ENCODE measurements around the gene FAM186B. TPM values are rescaled to one million over a fixed set of nuclear protein-coding genes. Genes with fewer than 3 reads are reported as not detected.

The FAM186B gene
- total and polyA plus RNA-seq, 2 experiments from 2014 or later = 0.21 to 0.38 TPM

DNA sequence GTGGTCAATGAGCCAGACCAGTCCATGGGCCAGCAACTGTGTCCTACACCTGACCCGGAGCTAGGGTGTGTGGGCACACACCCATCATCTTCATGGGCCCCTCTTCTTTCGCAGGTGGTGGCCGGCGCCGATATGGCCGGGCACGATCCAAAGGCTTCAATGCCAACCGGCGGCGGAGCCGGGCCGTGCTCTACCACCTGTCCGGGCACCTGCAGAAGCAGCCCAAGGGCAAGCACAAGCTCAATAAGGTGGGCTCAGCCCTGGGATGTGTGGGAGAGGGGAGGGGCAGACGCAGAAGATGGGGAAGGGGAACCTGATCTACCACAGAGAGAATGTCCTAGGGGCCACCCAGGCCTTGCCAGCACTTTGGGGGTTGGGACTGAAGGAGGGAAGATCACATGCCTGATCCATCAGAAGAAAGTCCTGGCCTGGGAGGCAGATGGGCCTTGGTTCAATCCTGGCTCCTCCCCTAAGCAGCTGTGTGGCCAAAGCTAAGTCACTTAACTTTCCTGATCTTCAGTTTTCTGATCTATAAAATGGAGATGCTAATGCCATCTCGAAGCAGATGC, 62.8 kb downstream of the FAM186B start (continued):
- TF ChIP-seq, protein P1, sequence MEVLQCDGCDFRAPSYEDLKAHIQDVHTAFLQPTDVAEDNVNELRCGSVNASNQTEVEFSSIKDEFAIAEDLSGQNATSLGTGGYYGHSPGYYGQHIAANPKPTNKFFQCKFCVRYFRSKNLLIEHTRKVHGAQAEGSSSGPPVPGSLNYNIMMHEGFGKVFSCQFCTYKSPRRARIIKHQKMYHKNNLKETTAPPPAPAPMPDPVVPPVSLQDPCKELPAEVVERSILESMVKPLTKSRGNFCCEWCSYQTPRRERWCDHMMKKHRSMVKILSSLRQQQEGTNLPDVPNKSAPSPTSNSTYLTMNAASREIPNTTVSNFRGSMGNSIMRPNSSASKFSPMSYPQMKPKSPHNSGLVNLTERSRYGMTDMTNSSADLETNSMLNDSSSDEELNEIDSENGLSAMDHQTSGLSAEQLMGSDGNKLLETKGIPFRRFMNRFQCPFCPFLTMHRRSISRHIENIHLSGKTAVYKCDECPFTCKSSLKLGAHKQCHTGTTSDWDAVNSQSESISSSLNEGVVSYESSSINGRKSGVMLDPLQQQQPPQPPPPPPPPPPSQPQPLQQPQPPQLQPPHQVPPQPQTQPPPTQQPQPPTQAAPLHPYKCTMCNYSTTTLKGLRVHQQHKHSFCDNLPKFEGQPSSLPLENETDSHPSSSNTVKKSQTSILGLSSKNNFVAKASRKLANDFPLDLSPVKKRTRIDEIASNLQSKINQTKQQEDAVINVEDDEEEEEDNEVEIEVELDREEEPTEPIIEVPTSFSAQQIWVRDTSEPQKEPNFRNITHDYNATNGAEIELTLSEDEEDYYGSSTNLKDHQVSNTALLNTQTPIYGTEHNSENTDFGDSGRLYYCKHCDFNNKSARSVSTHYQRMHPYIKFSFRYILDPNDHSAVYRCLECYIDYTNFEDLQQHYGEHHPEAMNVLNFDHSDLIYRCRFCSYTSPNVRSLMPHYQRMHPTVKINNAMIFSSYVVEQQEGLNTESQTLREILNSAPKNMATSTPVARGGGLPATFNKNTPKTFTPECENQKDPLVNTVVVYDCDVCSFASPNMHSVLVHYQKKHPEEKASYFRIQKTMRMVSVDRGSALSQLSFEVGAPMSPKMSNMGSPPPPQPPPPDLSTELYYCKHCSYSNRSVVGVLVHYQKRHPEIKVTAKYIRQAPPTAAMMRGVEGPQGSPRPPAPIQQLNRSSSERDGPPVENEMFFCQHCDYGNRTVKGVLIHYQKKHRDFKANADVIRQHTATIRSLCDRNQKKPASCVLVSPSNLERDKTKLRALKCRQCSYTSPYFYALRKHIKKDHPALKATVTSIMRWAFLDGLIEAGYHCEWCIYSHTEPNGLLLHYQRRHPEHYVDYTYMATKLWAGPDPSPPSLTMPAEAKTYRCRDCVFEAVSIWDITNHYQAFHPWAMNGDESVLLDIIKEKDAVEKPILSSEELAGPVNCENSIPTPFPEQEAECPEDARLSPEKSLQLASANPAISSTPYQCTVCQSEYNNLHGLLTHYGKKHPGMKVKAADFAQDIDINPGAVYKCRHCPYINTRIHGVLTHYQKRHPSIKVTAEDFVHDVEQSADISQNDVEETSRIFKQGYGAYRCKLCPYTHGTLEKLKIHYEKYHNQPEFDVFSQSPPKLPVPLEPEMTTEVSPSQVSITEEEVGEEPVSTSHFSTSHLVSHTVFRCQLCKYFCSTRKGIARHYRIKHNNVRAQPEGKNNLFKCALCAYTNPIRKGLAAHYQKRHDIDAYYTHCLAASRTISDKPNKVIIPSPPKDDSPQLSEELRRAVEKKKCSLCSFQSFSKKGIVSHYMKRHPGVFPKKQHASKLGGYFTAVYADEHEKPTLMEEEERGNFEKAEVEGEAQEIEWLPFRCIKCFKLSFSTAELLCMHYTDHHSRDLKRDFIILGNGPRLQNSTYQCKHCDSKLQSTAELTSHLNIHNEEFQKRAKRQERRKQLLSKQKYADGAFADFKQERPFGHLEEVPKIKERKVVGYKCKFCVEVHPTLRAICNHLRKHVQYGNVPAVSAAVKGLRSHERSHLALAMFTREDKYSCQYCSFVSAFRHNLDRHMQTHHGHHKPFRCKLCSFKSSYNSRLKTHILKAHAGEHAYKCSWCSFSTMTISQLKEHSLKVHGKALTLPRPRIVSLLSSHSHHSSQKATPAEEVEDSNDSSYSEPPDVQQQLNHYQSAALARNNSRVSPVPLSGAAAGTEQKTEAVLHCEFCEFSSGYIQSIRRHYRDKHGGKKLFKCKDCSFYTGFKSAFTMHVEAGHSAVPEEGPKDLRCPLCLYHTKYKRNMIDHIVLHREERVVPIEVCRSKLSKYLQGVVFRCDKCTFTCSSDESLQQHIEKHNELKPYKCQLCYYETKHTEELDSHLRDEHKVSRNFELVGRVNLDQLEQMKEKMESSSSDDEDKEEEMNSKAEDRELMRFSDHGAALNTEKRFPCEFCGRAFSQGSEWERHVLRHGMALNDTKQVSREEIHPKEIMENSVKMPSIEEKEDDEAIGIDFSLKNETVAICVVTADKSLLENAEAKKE (CRISPR knock-in tag; IDR thresholded peaks at IDR 0.05) = no peak
- TF ChIP-seq NANOG (IDR thresholded peaks at IDR 0.05; ENCODE audit: borderline replicate concordance) = no peak
- TF ChIP-seq EZH2phosphoT487 (IDR thresholded peaks at IDR 0.05; ENCODE audit: unreplicated experiment) = no peak
- TF ChIP-seq JUNB (IDR thresholded peaks at IDR 0.05; ENCODE audit: unreplicated experiment) = no peak
- TF ChIP-seq STAT1 (IDR thresholded peaks at IDR 0.05; ENCODE audit: unreplicated experiment) = no peak
- TF ChIP-seq CREB1 (CRISPR knock-in tag; IDR thresholded peaks at IDR 0.05; ENCODE audit: low read depth) = no peak

DNA sequence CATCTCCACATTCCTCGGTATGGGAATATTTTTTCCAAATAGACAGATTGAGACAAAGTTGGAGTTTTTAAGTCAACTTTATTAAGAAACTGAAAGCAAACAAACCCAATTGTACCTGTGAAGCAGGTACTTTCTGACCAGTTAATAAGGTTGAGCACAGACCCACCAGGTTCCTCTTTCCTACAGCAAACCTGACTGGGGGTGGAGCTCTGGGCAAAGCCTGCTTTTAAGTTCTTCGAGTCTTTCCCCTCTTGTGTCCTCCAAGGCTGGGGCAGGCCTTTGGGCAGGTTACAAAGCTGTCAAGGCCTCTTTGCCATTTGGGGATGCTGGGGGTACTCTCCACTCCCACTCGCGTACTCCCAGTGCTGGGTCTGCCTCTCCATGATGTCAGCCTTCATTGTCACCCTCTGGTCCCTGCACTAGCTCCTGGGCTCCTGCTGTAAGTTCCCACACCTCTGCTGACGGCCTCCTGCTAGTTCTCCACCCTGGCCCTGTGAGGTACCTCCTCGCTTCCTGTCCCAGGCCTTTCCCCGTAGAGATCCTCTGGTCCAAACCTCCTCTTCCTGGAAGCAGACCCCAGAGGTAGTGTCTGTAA, 63.4 kb downstream of the FAM186B start:
- Histone ChIP-seq H3K27ac (ENCODE audit: low read depth) (no peak overlapping the region), H3K36me3 (ENCODE audit: insufficient read depth) (no peaks in the 10 kb centered on the region), H3K79me2 (replicated peaks; ENCODE audit: insufficient read depth) (no peaks in the 10 kb centered on the region), H3K9me2 (ENCODE audit: insufficient read depth) (no peaks in the 10 kb centered on the region), H3K27me3 (ENCODE audit: insufficient read depth) (peaks cover 100% of the 10 kb centered on the region), H3F3A (replicated peaks; ENCODE audit: low read depth) (no peaks in the 10 kb centered on the region), H2AFZ (no peak overlapping the region), H3K4me1 (ENCODE audit: insufficient read depth) (peaks cover 20% of the 10 kb centered on the region; the same call in 1 of the 2 replicates), H4K20me1 (replicated peaks; ENCODE audit: insufficient read depth) (peaks cover 4% of the 10 kb centered on the region; the same call in 1 of the 2 replicates), H3K4me2 (no peak overlapping the region), H3K4me3 (no peak overlapping the region)
- TF ChIP-seq EZH2phosphoT487 (IDR thresholded peaks at IDR 0.05; ENCODE audit: unreplicated experiment) = no peak
- no peak for TF ChIP-seq ZNF114 (CRISPR knock-in tag; IDR thresholded peaks at IDR 0.05)
- TF ChIP-seq, protein P2, sequence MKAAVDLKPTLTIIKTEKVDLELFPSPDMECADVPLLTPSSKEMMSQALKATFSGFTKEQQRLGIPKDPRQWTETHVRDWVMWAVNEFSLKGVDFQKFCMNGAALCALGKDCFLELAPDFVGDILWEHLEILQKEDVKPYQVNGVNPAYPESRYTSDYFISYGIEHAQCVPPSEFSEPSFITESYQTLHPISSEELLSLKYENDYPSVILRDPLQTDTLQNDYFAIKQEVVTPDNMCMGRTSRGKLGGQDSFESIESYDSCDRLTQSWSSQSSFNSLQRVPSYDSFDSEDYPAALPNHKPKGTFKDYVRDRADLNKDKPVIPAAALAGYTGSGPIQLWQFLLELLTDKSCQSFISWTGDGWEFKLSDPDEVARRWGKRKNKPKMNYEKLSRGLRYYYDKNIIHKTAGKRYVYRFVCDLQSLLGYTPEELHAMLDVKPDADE (IDR thresholded peaks at IDR 0.05) = no peak
- TF ChIP-seq, protein P3, sequence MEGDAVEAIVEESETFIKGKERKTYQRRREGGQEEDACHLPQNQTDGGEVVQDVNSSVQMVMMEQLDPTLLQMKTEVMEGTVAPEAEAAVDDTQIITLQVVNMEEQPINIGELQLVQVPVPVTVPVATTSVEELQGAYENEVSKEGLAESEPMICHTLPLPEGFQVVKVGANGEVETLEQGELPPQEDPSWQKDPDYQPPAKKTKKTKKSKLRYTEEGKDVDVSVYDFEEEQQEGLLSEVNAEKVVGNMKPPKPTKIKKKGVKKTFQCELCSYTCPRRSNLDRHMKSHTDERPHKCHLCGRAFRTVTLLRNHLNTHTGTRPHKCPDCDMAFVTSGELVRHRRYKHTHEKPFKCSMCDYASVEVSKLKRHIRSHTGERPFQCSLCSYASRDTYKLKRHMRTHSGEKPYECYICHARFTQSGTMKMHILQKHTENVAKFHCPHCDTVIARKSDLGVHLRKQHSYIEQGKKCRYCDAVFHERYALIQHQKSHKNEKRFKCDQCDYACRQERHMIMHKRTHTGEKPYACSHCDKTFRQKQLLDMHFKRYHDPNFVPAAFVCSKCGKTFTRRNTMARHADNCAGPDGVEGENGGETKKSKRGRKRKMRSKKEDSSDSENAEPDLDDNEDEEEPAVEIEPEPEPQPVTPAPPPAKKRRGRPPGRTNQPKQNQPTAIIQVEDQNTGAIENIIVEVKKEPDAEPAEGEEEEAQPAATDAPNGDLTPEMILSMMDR (conservative IDR thresholded peaks at IDR 0.05; ENCODE audit: low read depth in 2 of 2) = no peak
- TF ChIP-seq, protein P4, sequence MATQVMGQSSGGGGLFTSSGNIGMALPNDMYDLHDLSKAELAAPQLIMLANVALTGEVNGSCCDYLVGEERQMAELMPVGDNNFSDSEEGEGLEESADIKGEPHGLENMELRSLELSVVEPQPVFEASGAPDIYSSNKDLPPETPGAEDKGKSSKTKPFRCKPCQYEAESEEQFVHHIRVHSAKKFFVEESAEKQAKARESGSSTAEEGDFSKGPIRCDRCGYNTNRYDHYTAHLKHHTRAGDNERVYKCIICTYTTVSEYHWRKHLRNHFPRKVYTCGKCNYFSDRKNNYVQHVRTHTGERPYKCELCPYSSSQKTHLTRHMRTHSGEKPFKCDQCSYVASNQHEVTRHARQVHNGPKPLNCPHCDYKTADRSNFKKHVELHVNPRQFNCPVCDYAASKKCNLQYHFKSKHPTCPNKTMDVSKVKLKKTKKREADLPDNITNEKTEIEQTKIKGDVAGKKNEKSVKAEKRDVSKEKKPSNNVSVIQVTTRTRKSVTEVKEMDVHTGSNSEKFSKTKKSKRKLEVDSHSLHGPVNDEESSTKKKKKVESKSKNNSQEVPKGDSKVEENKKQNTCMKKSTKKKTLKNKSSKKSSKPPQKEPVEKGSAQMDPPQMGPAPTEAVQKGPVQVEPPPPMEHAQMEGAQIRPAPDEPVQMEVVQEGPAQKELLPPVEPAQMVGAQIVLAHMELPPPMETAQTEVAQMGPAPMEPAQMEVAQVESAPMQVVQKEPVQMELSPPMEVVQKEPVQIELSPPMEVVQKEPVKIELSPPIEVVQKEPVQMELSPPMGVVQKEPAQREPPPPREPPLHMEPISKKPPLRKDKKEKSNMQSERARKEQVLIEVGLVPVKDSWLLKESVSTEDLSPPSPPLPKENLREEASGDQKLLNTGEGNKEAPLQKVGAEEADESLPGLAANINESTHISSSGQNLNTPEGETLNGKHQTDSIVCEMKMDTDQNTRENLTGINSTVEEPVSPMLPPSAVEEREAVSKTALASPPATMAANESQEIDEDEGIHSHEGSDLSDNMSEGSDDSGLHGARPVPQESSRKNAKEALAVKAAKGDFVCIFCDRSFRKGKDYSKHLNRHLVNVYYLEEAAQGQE (IDR thresholded peaks at IDR 0.05; ENCODE audit: unreplicated experiment) = no peak
- Mint-ChIP-seq H3K4me3 (no peak overlapping the region; the same call in 2 of the 3 replicates), H3K4me1 (peaks cover 37% of the 10 kb centered on the region), H3K27ac (no peak overlapping the region), H3K27me3 (ENCODE audit: insufficient read depth, low read depth, poor library complexity) (peaks cover 92% of the 10 kb centered on the region), H3K9me3 (no peaks in the 10 kb centered on the region; the same call in 2 of the 3 replicates), H3K36me3 (ENCODE audit: low read depth) (no peaks in the 10 kb centered on the region)
- ATAC-seq (no peak), DNase-seq (ENCODE audit: low spot score) (no peak)

All from GM23338 (cell line).